HepG2 (cell line): Measurements from ENCODE around the gene CAND2. TPM values are rescaled to one million over a fixed set of nuclear protein-coding genes. Genes with fewer than 3 reads are reported as not detected.

ENCODE experiments used
- ATAC-seq: fragments of 200-7000 bp; cut with Tn5 transposase; 3 replicates; pipeline ENCODE4 v1.9.1; 2020; ENCODE audit warnings: mild to moderate bottlenecking, moderate library complexity
- BruUV-seq: library from RNA; stranded (reverse); fragments of 400-500 nt; replicated peaks from 2 replicates; lab custom pipeline; 2021; lab: Mats Ljungman, UMichigan
- CTCF ChIA-PET: fragments of 300-600 bp; formaldehyde crosslinking; extraction: SDS; loops from one replicate; lab custom pipeline; 2021; ENCODE audit warnings: low total read pairs, inconsistent platforms, low intra/inter-chr PET ratio; lab: Yijun Ruan, JAX
- POLR2A ChIA-PET: fragments of 350-600 bp; sonication (Branson Sonifier 250); formaldehyde crosslinking; loops from one replicate; lab custom pipeline; 2020; ENCODE audit warnings: antibody characterized with exemption, inconsistent platforms; lab: Yijun Ruan, JAX
- DNase-seq: peaks from one replicate; pipeline ENCODE4 v3.0.0-alpha.2; 2015; ENCODE audit warnings: low spot score
- FAIRE-seq: peaks from 3 replicates; lab custom pipeline; 2011; peaks lifted over from hg19 to GRCh38; lab: Jason Lieb, UNC
- H2AFZ ChIP-seq: one replicate; pipeline ENCODE4 v1.6.1; 2011; ENCODE audit warnings: low read length, inconsistent platforms
- H3K27ac ChIP-seq: fragments of 300-600 bp; 3 replicates; pipeline ENCODE4 v1.8.0; 2011; ENCODE audit warnings: mixed run types, mild to moderate bottlenecking, mixed read lengths, low read length, inconsistent platforms; ENCODE audit not compliant: insufficient read depth; ENCODE audit errors: extremely low read length
- H3K27me3 ChIP-seq, 2 experiments: fragments of 200-600 bp in 1 of 2; 2 replicates in 1 of 2; 3 replicates in 1 of 2; pipeline versions ENCODE4 v1.6.0 to v1.8.0; 2011; ENCODE audit warnings: low read length in 2 of 2, mild to moderate bottlenecking in 2 of 2, moderate library complexity in 2 of 2, inconsistent platforms in 1 of 2; ENCODE audit not compliant: insufficient read depth in 2 of 2, control insufficient read depth in 1 of 2
- H3K36me3 ChIP-seq, 2 experiments: fragments of 200-600 bp in 1 of 2; replicated peaks in 1 of 2; 2 replicates in 1 of 2; 3 replicates in 1 of 2; pipeline versions ENCODE4 v1.5.1 to v1.8.0; 2011; ENCODE audit warnings: low read length in 2 of 2, inconsistent platforms in 1 of 2; ENCODE audit not compliant: insufficient read depth in 2 of 2, control insufficient read depth in 1 of 2
- H3K4me1 ChIP-seq: 2 replicates; pipeline ENCODE4 v1.5.1; 2012; ENCODE audit warnings: low read length, inconsistent platforms; ENCODE audit not compliant: insufficient read depth
- H3K4me2 ChIP-seq: 2 replicates; pipeline ENCODE4 v1.6.0; 2011; ENCODE audit warnings: low read depth, low read length, inconsistent platforms
- H3K4me3 ChIP-seq, 3 experiments: fragments of 200-600 bp in 1 of 3; sonication (generic), shearing (Covaris generic) in 1 of 3; replicated peaks in 1 of 3; 2 replicates each; pipeline ENCODE4 v1.5.1; 2011 to 2016; ENCODE audit warnings: low read length in 3 of 3, inconsistent platforms in 2 of 3, low read depth in 2 of 3, mild to moderate bottlenecking in 2 of 3, control low read depth in 1 of 3, mixed read lengths in 1 of 3; ENCODE audit not compliant: insufficient read depth in 1 of 3
- H3K79me2 ChIP-seq: one replicate; pipeline ENCODE4 v1.6.1; 2011; ENCODE audit warnings: low read length, inconsistent platforms; ENCODE audit not compliant: insufficient read depth
- H3K9ac ChIP-seq: 2 replicates; pipeline ENCODE4 v1.6.0; 2011; ENCODE audit warnings: mild to moderate bottlenecking, low read depth, low read length, inconsistent platforms; ENCODE audit not compliant: insufficient read depth
- H3K9me3 ChIP-seq: 2 replicates; pipeline ENCODE4 v1.5.1; 2012; ENCODE audit warnings: mild to moderate bottlenecking, low read length
- H4K20me1 ChIP-seq: 2 replicates; pipeline ENCODE4 v1.6.0; 2011; ENCODE audit warnings: inconsistent platforms, mild to moderate bottlenecking, low read length, moderate library complexity; ENCODE audit not compliant: insufficient read depth
- CTCF ChIP-seq: sonication (generic); formaldehyde crosslinking; IDR thresholded peaks from 2 replicates; pipeline ENCODE4 v1.5.0; 2020; ENCODE audit warnings: mild to moderate bottlenecking, missing genetic modification reagents, moderate library complexity
- MAFF ChIP-seq: IDR thresholded peaks from 2 replicates; pipeline ENCODE4 v1.6.1; 2011; ENCODE audit warnings: low read depth, low read length, improper control_type of control experiment
- MAFK ChIP-seq, 2 experiments: IDR thresholded peaks in 1 of 2; conservative IDR thresholded peaks in 1 of 2; 2 replicates each; pipeline ENCODE4 v1.6.1; 2011; ENCODE audit warnings: improper control_type of control experiment in 2 of 2, low read length in 2 of 2
- MNT ChIP-seq: fragments of 450-650 bp; IDR thresholded peaks from 2 replicates; pipeline ENCODE4 v1.6.1; 2016
- STAG1 ChIP-seq: sonication (generic); formaldehyde crosslinking; IDR thresholded peaks from 2 replicates; pipeline ENCODE4 v1.4.0; 2020; ENCODE audit warnings: missing genetic modification reagents
- ZNF382 ChIP-seq: sonication (generic); formaldehyde crosslinking; IDR thresholded peaks from 2 replicates; pipeline ENCODE4 v1.5.0; 2020; ENCODE audit warnings: missing genetic modification reagents, mild to moderate bottlenecking, borderline replicate concordance
- WGBS: methylation state at CpG from one replicate; pipeline ENCODE4 v1.1.6; 2017; ENCODE audit warnings: low lambda C conversion rate; 5-methylcytosine and 5-hydroxymethylcytosine counted together
- in situ Hi-C: cut with HindIII; loops from 2 replicates; pipeline ENCODE4 v1.10.0; 2017; ENCODE audit warnings: low pct_unique_long_range_greater_than_20kb; ENCODE audit not compliant: extremely low pct_ligation_motif_present
- intact Hi-C: fragments of 100-400 bp; cut with micrococcal nuclease; formaldehyde crosslinking; loops from one replicate; pipeline ENCODE4 v1.10.0; 2022; ENCODE audit not compliant: unreplicated experiment
- polyA plus RNA-seq, 8 experiments: library from polyadenylated mRNA; depleted of rRNA in 3 of 8; stranded (reverse) in 7 of 8; unstranded in 1 of 8; fragments of >200 nt; fragmentation: Illumina TruSeq in 4 of 8; extraction: Trizol in 4 of 8; gene quantifications; 2 replicates each; pipeline versions ENCODE4 v1.2.1 to v1.2.3, GENCODE V29; 2011 to 2016; ENCODE audit warnings: low read depth in 4 of 8, missing spikeins in 1 of 8, mixed read lengths in 1 of 8; ENCODE audit not compliant: insufficient read depth in 1 of 8
- total RNA-seq, 5 experiments: library from RNA; depleted of rRNA; stranded (reverse); fragments of >200 nt; fragmentation: Illumina TruSeq; extraction: Trizol; gene quantifications; 2 replicates each; pipeline ENCODE4 v1.2.3, GENCODE V29; 2016; ENCODE audit warnings: low read depth in 1 of 5

CAND2 gene
- total and polyA plus RNA-seq, 2 of the 13 experiments (the other 11 are each of a cell fraction or from before 2014, with no cell fraction given), result 0.01 TPM; not detected in 1

DNA sequence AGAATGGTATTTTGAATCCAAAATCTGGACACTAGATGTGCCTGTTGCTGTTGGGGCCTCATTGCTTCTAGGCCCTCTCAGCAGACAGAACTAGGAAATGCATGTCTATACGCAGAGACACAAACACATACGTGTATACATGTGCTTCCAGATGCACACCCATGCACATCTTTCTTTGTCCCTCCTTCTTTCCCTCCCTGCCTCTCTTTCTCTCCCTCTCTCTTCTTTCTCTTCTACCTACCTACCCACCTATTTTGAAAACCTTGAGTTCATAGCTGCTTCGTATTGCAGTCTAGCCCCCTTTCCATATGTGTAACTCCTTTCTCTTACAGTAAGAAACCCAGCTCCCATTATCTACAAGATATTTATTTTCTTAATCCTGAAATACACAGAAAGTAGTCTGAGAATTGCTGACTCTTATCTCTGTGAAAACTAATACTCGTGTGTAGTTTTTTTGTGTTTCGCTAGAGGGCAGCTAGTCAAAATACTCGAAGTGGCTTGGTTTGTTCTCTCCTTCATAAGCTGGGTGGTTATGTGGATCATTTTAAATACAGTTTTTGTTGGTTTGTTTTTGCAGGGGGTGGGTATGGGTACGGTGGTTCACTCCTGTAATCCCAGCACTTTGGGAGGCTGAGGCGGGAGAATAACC is 26.4 kb downstream of the CAND2 start:
- no peak overlapping the region for H3K4me3 ChIP-seq
- TF ChIP-seq ZNF382 (no peak), MNT (peak; percentile 30; the same call in 1 of the 2 replicates), CTCF (CRISPR knock-in tag) (peak; percentile 44; the same call in 1 of the 2 replicates), STAG1 (CRISPR knock-in tag) (peak; percentile 13; the same call in 1 of the 2 replicates), MAFF (peak; percentile 57; the same call in 1 of the 2 replicates), MAFK (conservative IDR thresholded peaks at IDR 0.05 in 1 of 2, IDR thresholded peaks at IDR 0.05 in 1 of 2; ENCODE audit: low read length in 2 of 2) (peak; percentile 60 to 70)
- in situ Hi-C loops, result no loop called here
- peak; percentile 57; the same call in 2 of the 3 replicates for ATAC-seq
- POLR2A ChIA-PET, result interaction anchor here (0.6 to 1.4 kb wide), 5 partner anchors 9 to 26 kb away, joined by 3 to 6 read pairs (median 4); partner anchors contain the start of gene RPL32
- FAIRE-seq, result peak; percentile 70
- DNase-seq, result peak; percentile 29
- H3K27me3 ChIP-seq, result peaks cover 1 to 24% of the 10 kb centered on the region in 2 experiments; a peak in 3 of 5 replicates
- peaks cover 13% of the 10 kb centered on the region; the same call in 1 of the 2 replicates for H3K4me1 ChIP-seq
- H3K9ac ChIP-seq, result no peak overlapping the region
- no peaks in the 10 kb centered on the region for H4K20me1 ChIP-seq
- intact Hi-C loops, result loop anchor here (2.0 kb wide), 1 partner anchor 70 kb away; no protein-coding TSS in a partner anchor
- no peak overlapping the region for H3K27ac ChIP-seq
- WGBS, result 1% methylated on average over 8 of the region's 8 CpGs
- no peaks in the 10 kb centered on the region for H3K9me3 ChIP-seq
- H3K4me2 ChIP-seq, result no peak overlapping the region
- H2AFZ ChIP-seq, result no peak overlapping the region
- H3K36me3 ChIP-seq, result no peaks in the 10 kb centered on the region
- no TSS peak for BruUV-seq
- CTCF ChIA-PET, result interaction anchor here (1.2 kb wide), 1 partner anchor 69 kb away, joined by 5 read pairs; no protein-coding TSS in a partner anchor
- no peaks in the 10 kb centered on the region for H3K79me2 ChIP-seq
